ENCODE results near the gene FBXL7.

Gene FBXL7

GRCh38 chr5:15682566-15682965, 182.6 kb downstream of the FBXL7 start:
- no peak for DNase-seq

DNA sequence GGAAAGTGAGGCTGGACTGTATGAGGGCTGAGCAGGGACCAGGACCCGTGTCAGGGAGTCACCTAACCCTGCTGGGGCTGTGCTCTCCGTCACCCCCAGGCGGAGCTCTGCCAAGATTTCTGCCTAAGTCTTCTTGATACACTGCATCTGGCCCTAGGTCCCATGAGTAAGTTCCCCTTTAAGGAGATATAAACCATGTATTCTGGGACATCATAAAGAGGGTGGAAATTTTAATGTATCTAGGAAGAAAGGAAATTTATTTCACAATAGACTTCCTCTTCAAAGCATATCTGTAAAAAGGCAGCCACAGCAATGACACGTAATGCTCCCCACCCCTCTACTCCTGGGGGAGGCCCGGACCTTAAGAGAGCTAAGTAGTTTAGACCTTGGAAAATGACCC, 183.4 kb downstream of the FBXL7 start:
- no peak for DNase-seq

- no peak for DNase-seq
Observed at GRCh38 chr5:15687401-15687800, 187.4 kb downstream of the FBXL7 start.

GRCh38 chr5:15689836-15690235, 189.9 kb downstream of the FBXL7 start:
- DNase-seq, result no peak

GRCh38 chr5:15690611-15691010, 190.6 kb downstream of the FBXL7 start:
- no peak for DNase-seq

- no peak for DNase-seq
Observed at GRCh38 chr5:15691521-15691920, 191.5 kb downstream of the FBXL7 start.

GRCh38 chr5:15692706-15693381, 192.9 kb downstream of the FBXL7 start:
- no peak for DNase-seq

GRCh38 chr5:15693382-15693728, 193.4 kb downstream of the FBXL7 start:
- no peak for DNase-seq

GRCh38 chr5:15693933-15694332, 194.0 kb downstream of the FBXL7 start:
- DNase-seq, result no peak

DNA sequence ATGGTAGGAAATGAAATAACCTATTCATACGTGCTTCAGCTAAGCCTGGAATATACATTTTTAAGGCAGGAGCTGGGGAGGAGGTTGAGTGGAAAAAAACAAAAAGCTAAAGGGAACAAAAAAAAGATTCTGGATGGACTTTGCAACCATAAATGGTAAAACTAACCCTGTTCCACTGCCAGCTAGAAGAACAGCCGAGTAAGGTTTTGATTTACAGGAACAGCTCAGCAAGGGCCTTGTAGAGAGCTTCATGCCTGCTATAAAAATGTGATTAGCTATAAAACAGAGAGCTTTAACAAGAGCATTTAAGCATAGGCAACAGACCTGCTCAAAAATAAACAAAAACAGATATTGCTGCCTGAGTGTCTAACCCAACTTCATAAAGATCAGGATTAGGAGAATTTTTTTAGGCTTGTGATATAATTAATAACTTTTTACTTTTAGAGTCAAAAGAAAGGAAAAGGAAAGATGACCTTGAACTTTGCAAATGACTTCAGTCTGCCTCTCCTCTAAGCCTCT, 194.8 kb downstream of the FBXL7 start:
- DNase-seq, result no peak

DNA sequence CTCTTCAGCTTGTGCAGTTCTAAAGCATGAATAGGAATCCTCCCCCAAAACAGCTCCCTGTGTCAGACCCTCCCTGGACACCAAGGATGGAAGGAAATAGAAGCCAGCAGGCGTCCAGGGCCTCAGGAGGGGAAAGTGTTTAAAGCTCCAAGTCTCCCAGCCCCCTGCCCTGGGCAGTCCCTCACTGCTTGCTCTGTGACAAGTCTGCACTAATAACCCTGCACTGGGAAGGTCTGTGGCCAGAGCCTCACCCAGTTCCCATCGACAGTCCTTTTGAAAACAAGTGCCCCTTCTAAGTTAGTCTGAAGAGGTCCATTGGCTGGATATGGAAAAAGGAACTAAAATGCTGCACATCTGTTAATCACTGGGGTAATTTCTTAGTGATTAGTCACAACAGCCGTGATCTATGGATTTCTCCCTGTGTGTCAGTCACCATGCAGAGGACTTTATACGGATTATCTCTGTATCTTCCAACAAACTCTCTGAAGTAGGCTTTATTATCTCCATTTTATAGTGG, 195.3 kb downstream of the FBXL7 start:
- no peak for DNase-seq

- no peak for DNase-seq
Observed at GRCh38 chr5:15700373-15700772, 200.4 kb downstream of the FBXL7 start.

GRCh38 chr5:15702102-15702501, 202.1 kb downstream of the FBXL7 start:
- no peak for DNase-seq

DNA sequence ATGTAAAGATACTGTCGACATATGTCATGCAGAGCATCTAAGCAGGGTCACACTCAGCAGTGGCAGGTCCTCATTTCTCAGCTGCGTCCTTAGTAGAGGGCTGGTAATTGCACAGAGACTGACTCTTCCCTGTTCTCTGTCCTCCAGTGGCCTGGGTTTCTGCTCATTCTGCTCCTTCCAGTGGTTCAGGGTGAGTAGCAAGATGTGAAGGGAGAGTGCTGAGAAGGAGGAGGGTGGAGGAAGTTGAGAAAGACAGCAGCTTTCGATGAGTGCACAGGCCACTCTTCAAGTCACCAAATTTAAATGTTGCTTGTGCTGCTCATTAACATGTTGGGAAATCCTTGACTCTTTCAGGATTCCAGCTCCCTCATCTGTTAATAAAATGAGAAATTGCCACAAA, 203.9 kb downstream of the FBXL7 start:
- DNase-seq, result no peak

DNA sequence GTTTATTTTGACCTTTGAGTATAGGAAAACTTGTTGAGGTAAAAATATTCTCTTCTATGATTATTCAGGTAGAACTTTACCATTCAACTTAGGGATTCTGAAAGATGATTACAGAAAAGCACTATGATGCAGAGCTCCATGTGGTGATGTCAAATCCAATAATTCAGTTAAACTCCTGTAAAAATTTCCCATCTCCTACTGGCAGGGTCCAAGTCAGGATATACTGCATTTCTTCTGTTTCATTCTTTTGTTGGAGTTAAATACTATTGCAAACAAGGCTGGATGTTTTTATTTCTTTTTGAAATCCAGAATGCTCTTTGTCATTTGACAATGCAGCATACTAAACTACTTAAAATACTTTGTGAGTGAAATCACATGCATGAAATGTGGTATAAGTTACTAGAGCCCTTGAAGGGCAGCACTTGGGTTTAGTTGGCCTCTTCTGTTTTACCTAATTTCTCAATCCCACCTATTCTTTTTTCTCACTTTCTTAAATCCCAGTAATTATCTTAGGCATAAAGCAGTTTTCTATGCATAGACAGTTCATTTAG, 204.5 kb downstream of the FBXL7 start:
- no peak for DNase-seq

DNA sequence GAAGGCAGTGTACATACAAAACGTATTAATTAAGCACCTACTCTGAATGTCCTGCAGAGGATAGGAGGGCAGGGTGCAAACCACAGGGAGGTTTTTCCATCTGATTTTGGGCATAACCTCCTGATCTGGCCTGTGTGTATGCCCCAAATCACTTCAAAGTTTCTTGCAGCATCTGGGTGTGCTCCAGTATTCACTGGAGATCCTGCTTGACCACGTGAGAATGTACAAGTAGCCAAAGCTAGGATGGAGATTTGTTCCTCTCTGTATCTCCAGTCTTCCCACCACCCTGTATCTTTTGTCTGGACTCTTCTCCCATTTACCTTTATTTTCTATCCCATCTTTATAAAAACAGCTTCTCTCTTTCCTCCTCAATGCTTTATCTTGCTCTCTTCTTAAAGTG, 207.7 kb downstream of the FBXL7 start:
- no peak for DNase-seq

GRCh38 chr5:15711892-15712291, 211.9 kb downstream of the FBXL7 start:
- DNase-seq, result no peak

- DNase-seq, result no peak
Observed at GRCh38 chr5:15715535-15715934, 215.6 kb downstream of the FBXL7 start.

DNA sequence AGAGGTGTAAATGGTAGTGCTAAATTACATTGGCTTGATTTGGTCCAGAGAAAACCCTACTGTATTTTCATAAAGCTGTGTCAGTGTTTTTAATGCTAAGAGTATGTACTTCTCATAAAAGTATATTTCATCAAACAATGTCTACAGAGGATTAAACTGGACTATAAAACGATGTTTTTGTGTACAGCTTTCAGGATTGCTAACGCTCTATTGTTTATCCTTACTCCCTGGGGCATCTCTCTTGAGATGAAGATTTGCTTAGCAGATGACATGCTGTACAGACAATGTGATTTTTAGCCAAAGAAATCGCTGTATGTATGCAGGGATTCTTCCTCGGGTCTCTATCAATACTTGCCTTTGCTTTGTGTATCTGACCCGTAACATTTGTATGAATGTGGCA, 216.0 kb downstream of the FBXL7 start:
- no peak for DNase-seq

DNA sequence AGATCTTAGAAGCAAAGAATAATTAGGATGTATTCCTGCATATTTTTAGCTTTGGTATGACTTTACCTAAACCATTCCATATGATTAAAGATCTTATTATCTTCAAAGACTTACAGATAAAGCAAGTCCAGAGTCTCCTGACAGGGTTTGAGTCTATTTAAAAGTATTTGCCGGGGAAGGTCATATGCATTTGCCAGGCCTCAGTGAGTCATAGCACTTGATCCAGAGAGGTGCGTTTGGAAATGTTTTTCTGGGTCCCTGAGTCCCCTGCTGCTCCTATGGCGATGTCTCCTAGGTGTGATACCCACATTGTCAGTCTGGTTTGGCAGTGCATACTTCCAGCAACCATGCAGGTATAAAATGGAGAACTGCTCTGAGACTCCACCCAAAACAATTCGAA, 217.0 kb downstream of the FBXL7 start:
- DNase-seq, result no peak

DNA sequence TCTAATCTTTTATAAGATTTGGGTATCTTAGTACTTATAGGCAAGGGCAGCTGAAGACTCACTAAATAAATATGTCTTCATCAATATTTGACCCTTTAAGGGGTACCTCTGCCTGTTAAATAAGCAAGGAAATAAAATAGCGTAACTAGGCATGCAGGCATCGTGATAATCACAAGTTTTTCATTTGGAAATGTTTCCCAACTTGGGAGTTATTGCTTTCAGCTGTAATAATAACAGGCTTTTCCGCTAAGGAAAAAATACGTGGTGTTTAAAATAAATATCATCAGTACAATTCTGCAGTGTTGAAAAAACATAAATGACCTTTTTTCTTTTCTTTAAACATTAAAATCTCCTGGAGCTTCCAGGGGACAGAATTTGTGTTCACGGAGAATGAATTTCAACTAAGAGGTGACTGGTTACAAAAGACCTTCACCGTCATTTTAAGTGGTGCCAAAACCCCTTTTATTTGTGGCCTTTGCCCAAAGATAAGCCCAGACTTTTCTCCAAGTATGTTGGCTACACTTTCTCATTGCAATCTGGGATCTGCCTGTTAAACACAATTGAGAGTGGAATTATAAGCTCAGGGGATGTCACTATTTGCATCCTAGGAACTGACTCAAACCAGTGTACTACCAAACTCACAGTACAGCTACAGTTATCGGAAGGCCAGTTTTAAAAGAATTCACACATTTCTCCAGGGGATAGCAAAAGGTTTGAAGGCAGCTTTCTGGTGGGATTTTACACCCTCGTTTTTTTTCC, 218.6 kb downstream of the FBXL7 start:
- DNase-seq, result no peak

- DNase-seq, result no peak
Observed at GRCh38 chr5:15719784-15720183, 219.8 kb downstream of the FBXL7 start.

- DNase-seq, result no peak
Observed at GRCh38 chr5:15720515-15720914, 220.5 kb downstream of the FBXL7 start.

DNA sequence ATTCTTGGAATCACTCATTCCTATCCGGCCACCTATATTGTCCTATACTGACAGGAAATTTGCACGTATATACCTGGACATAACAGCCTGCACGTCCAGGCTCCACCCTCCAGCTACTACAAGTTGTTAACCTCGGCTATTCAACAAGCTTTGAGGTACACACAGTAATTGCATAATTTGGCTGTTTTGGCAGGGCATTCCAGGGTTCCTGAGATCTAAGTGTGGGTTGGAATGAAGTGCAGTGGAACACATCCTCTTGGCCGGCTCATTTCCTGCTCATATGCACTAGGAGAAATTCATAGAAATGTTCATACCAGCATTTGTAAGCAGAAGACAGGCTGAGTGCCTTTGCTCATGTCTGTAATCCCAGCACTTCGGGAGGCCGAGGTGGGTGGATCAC, 222.3 kb downstream of the FBXL7 start:
- DNase-seq, result no peak
